Measurements from ENCODE around the gene ZNF664.
A peak's percentile ranks its signal among the peaks of the same experiment; 100 is the strongest.

The ZNF664 gene

GRCh38 chr12:123937707-123938591 is 35.1 kb upstream of the ZNF664 start:
- peak overlapping the region; percentile 72 for H3K27ac Mint-ChIP-seq
- H3K9me3 Mint-ChIP-seq: no peaks in the 10 kb centered on the region
- H3K36me3 Mint-ChIP-seq (ENCODE audit: low read depth): peaks cover 24% of the 10 kb centered on the region
- H3K4me3 Mint-ChIP-seq: peak overlapping the region; percentile 77
- DNase-seq (ENCODE audit: low spot score): peak; percentile 47
- H3K4me1 Mint-ChIP-seq (ENCODE audit: low read depth): peaks cover 18% of the 10 kb centered on the region
- H3K27me3 Mint-ChIP-seq (ENCODE audit: low read depth): peaks cover 6% of the 10 kb centered on the region

DNA sequence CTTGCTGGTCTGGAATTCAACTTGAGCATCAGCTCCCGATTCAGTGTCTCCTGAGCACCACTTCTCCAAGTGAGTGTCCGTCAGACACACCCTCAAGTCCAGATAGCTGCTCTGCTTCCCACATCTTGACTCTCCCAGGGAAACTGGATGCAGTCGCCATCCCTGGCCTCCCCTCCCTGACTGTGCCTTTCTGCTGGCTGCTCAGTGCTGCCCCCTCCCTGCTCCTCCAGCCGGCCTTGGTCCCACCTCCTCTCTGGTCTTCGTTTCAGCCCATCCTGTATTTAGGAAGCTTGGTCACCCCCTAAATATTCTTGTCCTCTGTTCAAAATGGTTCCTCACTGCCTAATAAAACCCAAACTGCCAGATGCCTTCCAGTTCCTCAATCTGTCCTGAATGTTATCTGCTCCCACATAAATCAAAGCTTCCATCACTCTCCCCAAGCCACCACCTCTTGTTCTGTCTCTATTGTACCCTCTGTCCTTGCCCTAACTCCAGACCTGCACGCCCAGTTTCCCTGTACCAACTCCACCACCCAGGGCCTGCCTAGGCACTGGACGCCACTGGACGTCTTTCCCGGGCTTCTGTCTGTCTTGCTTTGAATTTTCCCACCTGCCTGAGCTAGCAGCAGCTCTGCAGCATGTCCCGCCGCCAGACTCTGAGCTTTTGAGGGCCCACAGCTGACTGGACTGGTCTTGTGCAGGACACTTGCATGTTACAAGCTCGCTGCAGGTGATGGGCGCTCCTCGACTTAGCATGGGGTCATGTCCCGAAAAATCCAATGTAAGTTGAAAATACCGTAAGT is 34.1 kb upstream of the ZNF664 start:
- H3K36me3 Mint-ChIP-seq (ENCODE audit: low read depth): peaks cover 24% of the 10 kb centered on the region
- H3K4me3 Mint-ChIP-seq: peak overlapping the region; percentile 77
- H3K27me3 Mint-ChIP-seq (ENCODE audit: low read depth): no peaks in the 10 kb centered on the region
- DNase-seq (ENCODE audit: low spot score): no peak
- H3K27ac Mint-ChIP-seq: peak overlapping the region; percentile 72
- no peaks in the 10 kb centered on the region for H3K9me3 Mint-ChIP-seq
- peaks cover 18% of the 10 kb centered on the region for H3K4me1 Mint-ChIP-seq (ENCODE audit: low read depth)

GRCh38 chr12:123939716-123940626 is 33.0 kb upstream of the ZNF664 start:
- H3K4me3 Mint-ChIP-seq: no peak overlapping the region
- H3K27me3 Mint-ChIP-seq (ENCODE audit: low read depth): no peaks in the 10 kb centered on the region
- peaks cover 18% of the 10 kb centered on the region for H3K4me1 Mint-ChIP-seq (ENCODE audit: low read depth)
- no peaks in the 10 kb centered on the region for H3K9me3 Mint-ChIP-seq
- no peak overlapping the region for H3K27ac Mint-ChIP-seq
- DNase-seq (ENCODE audit: low spot score): no peak
- peaks cover 24% of the 10 kb centered on the region for H3K36me3 Mint-ChIP-seq (ENCODE audit: low read depth)

DNA sequence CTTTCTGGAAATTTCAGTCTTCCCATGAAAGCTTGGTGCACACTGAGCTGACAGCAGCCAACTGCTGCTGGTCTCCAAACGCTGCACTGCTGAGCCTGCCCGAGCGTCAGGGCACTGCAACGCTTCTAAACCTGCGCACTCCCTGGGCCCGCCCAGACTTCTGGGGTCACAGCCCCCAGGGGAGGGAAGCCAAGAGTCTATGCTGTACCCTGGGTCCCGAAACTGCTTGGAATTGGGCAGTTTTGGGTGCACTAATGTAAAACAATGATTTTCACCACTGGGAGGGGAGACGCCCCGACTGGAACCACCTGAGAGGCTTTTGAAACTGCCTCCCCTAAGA is 32.4 kb upstream of the ZNF664 start:
- DNase-seq (ENCODE audit: low spot score): no peak
- Mint-ChIP-seq H3K9me3 (no peaks in the 10 kb centered on the region), H3K27ac (no peak overlapping the region), H3K27me3 (ENCODE audit: low read depth) (no peaks in the 10 kb centered on the region), H3K36me3 (ENCODE audit: low read depth) (peaks cover 24% of the 10 kb centered on the region), H3K4me1 (ENCODE audit: low read depth) (peaks cover 18% of the 10 kb centered on the region), H3K4me3 (no peak overlapping the region)

- no peak overlapping the region for H3K4me3 Mint-ChIP-seq
- peaks cover 18% of the 10 kb centered on the region for H3K4me1 Mint-ChIP-seq (ENCODE audit: low read depth)
- H3K27me3 Mint-ChIP-seq (ENCODE audit: low read depth): no peaks in the 10 kb centered on the region
- no peaks in the 10 kb centered on the region for H3K9me3 Mint-ChIP-seq
- no peak for DNase-seq (ENCODE audit: low spot score)
- no peak overlapping the region for H3K27ac Mint-ChIP-seq
- H3K36me3 Mint-ChIP-seq (ENCODE audit: low read depth): peaks cover 24% of the 10 kb centered on the region
Measured at GRCh38 chr12:123941000-123941399, 32.0 kb upstream of the ZNF664 start.

DNA sequence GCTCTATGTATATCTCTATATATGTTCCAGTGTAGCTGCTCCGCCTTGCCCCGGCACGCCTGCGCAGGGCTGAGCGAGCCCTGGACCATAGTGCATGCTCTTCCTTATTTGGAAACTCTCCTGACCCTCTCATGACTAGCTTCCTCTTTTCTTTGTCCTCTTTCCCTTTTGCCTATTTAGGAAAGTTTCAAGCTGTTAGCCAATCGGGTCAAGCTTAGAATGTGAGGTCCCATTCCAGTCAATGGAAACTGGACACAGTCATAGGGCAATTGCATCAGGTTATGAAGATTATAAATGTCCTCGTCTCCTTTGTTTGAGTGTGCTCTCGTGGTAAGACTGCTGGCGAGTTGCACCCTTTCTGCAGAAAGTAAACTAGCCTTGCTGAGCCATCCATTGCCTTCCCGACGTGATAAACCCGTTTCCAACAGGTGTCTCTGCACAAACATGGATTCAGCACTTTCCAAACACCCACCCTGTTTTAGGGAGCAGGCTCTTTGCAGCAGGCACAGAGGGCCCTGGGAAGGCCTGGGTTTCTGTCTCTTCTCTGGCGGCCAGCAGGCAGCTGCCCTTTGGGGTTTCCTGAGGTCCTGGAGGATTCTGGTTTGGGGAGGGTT is 31.3 kb upstream of the ZNF664 start:
- DNase-seq (ENCODE audit: low spot score): no peak
- H3K36me3 Mint-ChIP-seq (ENCODE audit: low read depth): peaks cover 20% of the 10 kb centered on the region
- no peak overlapping the region for H3K27ac Mint-ChIP-seq
- H3K27me3 Mint-ChIP-seq (ENCODE audit: low read depth): no peaks in the 10 kb centered on the region
- no peaks in the 10 kb centered on the region for H3K9me3 Mint-ChIP-seq
- H3K4me3 Mint-ChIP-seq: no peak overlapping the region
- peaks cover 18% of the 10 kb centered on the region for H3K4me1 Mint-ChIP-seq (ENCODE audit: low read depth)

DNA sequence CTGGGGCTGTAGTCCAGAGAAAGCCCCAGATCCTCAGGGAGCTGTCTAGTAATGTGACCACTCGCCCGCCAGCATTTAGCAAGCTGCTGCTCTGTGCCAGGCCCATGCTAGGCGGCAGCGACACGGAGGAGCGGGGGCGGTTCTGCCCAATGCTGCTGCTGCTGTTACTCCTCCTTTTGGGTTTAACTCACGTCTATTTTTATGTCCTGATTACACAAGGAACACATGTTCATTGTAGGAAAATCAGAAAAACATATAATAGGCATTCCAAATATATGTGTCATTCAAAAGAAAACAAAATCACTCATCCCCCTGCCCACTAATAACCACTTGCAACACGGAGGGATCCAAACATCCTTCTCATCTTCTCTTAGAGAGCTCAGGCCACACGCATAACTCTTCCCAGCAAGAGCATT is 30.8 kb upstream of the ZNF664 start:
- DNase-seq (ENCODE audit: low spot score): no peak
- Mint-ChIP-seq H3K27ac (no peak overlapping the region), H3K9me3 (no peaks in the 10 kb centered on the region), H3K4me1 (ENCODE audit: low read depth) (peaks cover 18% of the 10 kb centered on the region), H3K4me3 (no peak overlapping the region), H3K27me3 (ENCODE audit: low read depth) (no peaks in the 10 kb centered on the region), H3K36me3 (ENCODE audit: low read depth) (peaks cover 19% of the 10 kb centered on the region)

- Mint-ChIP-seq H3K9me3 (no peaks in the 10 kb centered on the region), H3K36me3 (ENCODE audit: low read depth) (peaks cover 14% of the 10 kb centered on the region), H3K4me1 (ENCODE audit: low read depth) (peaks cover 10% of the 10 kb centered on the region), H3K27me3 (ENCODE audit: low read depth) (no peaks in the 10 kb centered on the region), H3K4me3 (no peak overlapping the region), H3K27ac (no peak overlapping the region)
- DNase-seq (ENCODE audit: low spot score): no peak
Measured at GRCh38 chr12:123942911-123943648, 29.9 kb upstream of the ZNF664 start.

GRCh38 chr12:123943816-123944215 is 29.2 kb upstream of the ZNF664 start:
- Mint-ChIP-seq H3K27me3 (ENCODE audit: low read depth) (no peaks in the 10 kb centered on the region), H3K9me3 (no peaks in the 10 kb centered on the region), H3K4me1 (ENCODE audit: low read depth) (peaks cover 2% of the 10 kb centered on the region), H3K27ac (no peak overlapping the region), H3K36me3 (ENCODE audit: low read depth) (peaks cover 14% of the 10 kb centered on the region), H3K4me3 (no peak overlapping the region)
- DNase-seq (ENCODE audit: low spot score): no peak

- Mint-ChIP-seq H3K27me3 (ENCODE audit: low read depth) (no peaks in the 10 kb centered on the region), H3K36me3 (ENCODE audit: low read depth) (peaks cover 14% of the 10 kb centered on the region), H3K4me3 (no peak overlapping the region), H3K9me3 (no peaks in the 10 kb centered on the region), H3K27ac (no peak overlapping the region), H3K4me1 (ENCODE audit: low read depth) (no peaks in the 10 kb centered on the region)
- DNase-seq (ENCODE audit: low spot score): no peak
Measured at GRCh38 chr12:123944696-123945095, 28.3 kb upstream of the ZNF664 start.

- H3K27me3 Mint-ChIP-seq (ENCODE audit: low read depth): no peaks in the 10 kb centered on the region
- H3K4me1 Mint-ChIP-seq (ENCODE audit: low read depth): no peaks in the 10 kb centered on the region
- DNase-seq (ENCODE audit: low spot score): no peak
- no peak overlapping the region for H3K27ac Mint-ChIP-seq
- H3K9me3 Mint-ChIP-seq: no peaks in the 10 kb centered on the region
- no peak overlapping the region for H3K4me3 Mint-ChIP-seq
- H3K36me3 Mint-ChIP-seq (ENCODE audit: low read depth): peaks cover 13% of the 10 kb centered on the region
Measured at GRCh38 chr12:123945287-123946151, 27.5 kb upstream of the ZNF664 start.

GRCh38 chr12:123946152-123946515 is 26.9 kb upstream of the ZNF664 start:
- no peak overlapping the region for H3K27ac Mint-ChIP-seq
- H3K4me1 Mint-ChIP-seq (ENCODE audit: low read depth): no peaks in the 10 kb centered on the region
- no peaks in the 10 kb centered on the region for H3K9me3 Mint-ChIP-seq
- no peak for DNase-seq (ENCODE audit: low spot score)
- H3K4me3 Mint-ChIP-seq: no peak overlapping the region
- peaks cover 13% of the 10 kb centered on the region for H3K36me3 Mint-ChIP-seq (ENCODE audit: low read depth)
- H3K27me3 Mint-ChIP-seq (ENCODE audit: low read depth): no peaks in the 10 kb centered on the region
